HEK293 (cell line): ENCODE results near the gene PRDM13.
A peak's percentile ranks its signal among the peaks of the same experiment; 100 is the strongest.

Experiments used
- BCL11A ChIP-seq: fragments of 450-650 bp; formaldehyde crosslinking; IDR thresholded peaks from 2 replicates; pipeline ENCODE4 v1.5.1; 2016; ENCODE audit warnings: low read depth, missing biosample characterization, missing genetic modification characterization
- CTCF ChIP-seq: fragments of 450-650 bp; formaldehyde crosslinking; IDR thresholded peaks from 2 replicates; pipeline ENCODE4 v1.5.1; 2016; ENCODE audit warnings: missing biosample characterization, missing genetic modification characterization
- GLIS2 ChIP-seq: fragments of 450-650 bp; formaldehyde crosslinking; IDR thresholded peaks from 2 replicates; pipeline ENCODE4 v1.5.1; 2016; ENCODE audit warnings: missing biosample characterization, missing genetic modification characterization
- INSM2 ChIP-seq: fragments of 450-650 bp; formaldehyde crosslinking; IDR thresholded peaks from 2 replicates; pipeline ENCODE4 v1.5.1; 2016; ENCODE audit warnings: missing biosample characterization, missing genetic modification characterization
- KLF16 ChIP-seq: fragments of 450-650 bp; formaldehyde crosslinking; IDR thresholded peaks from 2 replicates; pipeline ENCODE4 v1.5.1; 2017; ENCODE audit warnings: missing biosample characterization, missing genetic modification characterization
- RBAK ChIP-seq: fragments of 450-650 bp; formaldehyde crosslinking; IDR thresholded peaks from 2 replicates; pipeline ENCODE4 v1.5.1; 2016; ENCODE audit warnings: missing biosample characterization, missing genetic modification characterization
- SALL2 ChIP-seq: fragments of 450-650 bp; formaldehyde crosslinking; IDR thresholded peaks from 2 replicates; pipeline ENCODE4 v1.5.0; 2017; ENCODE audit warnings: missing biosample characterization, mild to moderate bottlenecking, missing genetic modification characterization, borderline replicate concordance
- SP3 ChIP-seq: fragments of 450-650 bp; formaldehyde crosslinking; IDR thresholded peaks from 2 replicates; pipeline ENCODE4 v1.5.1; 2016; ENCODE audit warnings: missing biosample characterization, missing genetic modification characterization
- WT1 ChIP-seq: fragments of 450-650 bp; formaldehyde crosslinking; IDR thresholded peaks from 2 replicates; pipeline ENCODE4 v1.5.1; 2016; ENCODE audit warnings: missing biosample characterization, missing genetic modification characterization
- ZBTB10 ChIP-seq: fragments of 450-650 bp; formaldehyde crosslinking; IDR thresholded peaks from 2 replicates; pipeline ENCODE4 v1.5.1; 2016; ENCODE audit warnings: missing biosample characterization, missing genetic modification characterization
- ZFP3 ChIP-seq: fragments of 450-650 bp; formaldehyde crosslinking; IDR thresholded peaks from 2 replicates; pipeline ENCODE4 v1.5.1; 2016; ENCODE audit warnings: low read depth, missing biosample characterization, missing genetic modification characterization
- ZNF132 ChIP-seq: fragments of 450-650 bp; formaldehyde crosslinking; IDR thresholded peaks from 2 replicates; pipeline ENCODE4 v1.5.1; 2017; ENCODE audit warnings: missing biosample characterization, missing genetic modification characterization, borderline replicate concordance
- ZNF155 ChIP-seq: fragments of 450-650 bp; formaldehyde crosslinking; IDR thresholded peaks from 2 replicates; pipeline ENCODE4 v1.5.1; 2016; ENCODE audit warnings: missing biosample characterization, missing genetic modification characterization
- ZNF175 ChIP-seq: fragments of 450-650 bp; formaldehyde crosslinking; IDR thresholded peaks from 2 replicates; pipeline ENCODE4 v1.5.1; 2016; ENCODE audit warnings: missing biosample characterization, missing genetic modification characterization
- ZNF23 ChIP-seq: fragments of 450-650 bp; formaldehyde crosslinking; IDR thresholded peaks from 2 replicates; pipeline ENCODE4 v1.5.1; 2016; ENCODE audit warnings: missing biosample characterization, missing genetic modification characterization, borderline replicate concordance
- ZNF266 ChIP-seq: fragments of 450-650 bp; formaldehyde crosslinking; IDR thresholded peaks from 2 replicates; pipeline ENCODE4 v1.5.1; 2016; ENCODE audit warnings: missing biosample characterization, missing genetic modification characterization, low read depth
- ZNF280C ChIP-seq: fragments of 450-650 bp; formaldehyde crosslinking; IDR thresholded peaks from 2 replicates; pipeline ENCODE4 v1.5.1; 2016; ENCODE audit warnings: missing biosample characterization, missing genetic modification characterization
- ZNF354C ChIP-seq: fragments of 450-650 bp; formaldehyde crosslinking; IDR thresholded peaks from 2 replicates; pipeline ENCODE4 v1.5.1; 2016; ENCODE audit warnings: missing biosample characterization, missing genetic modification characterization, low read depth, borderline replicate concordance
- ZNF391 ChIP-seq: fragments of 450-650 bp; formaldehyde crosslinking; IDR thresholded peaks from 2 replicates; pipeline ENCODE4 v1.5.1; 2016; ENCODE audit warnings: low read depth, missing biosample characterization, missing genetic modification characterization, borderline replicate concordance
- ZNF398 ChIP-seq: fragments of 450-650 bp; formaldehyde crosslinking; IDR thresholded peaks from 2 replicates; pipeline ENCODE4 v1.5.1; 2017; ENCODE audit warnings: missing biosample characterization, missing genetic modification characterization
- ZNF530 ChIP-seq: fragments of 450-650 bp; formaldehyde crosslinking; IDR thresholded peaks from 2 replicates; pipeline ENCODE4 v1.5.1; 2016; ENCODE audit warnings: low read depth, missing biosample characterization, missing genetic modification characterization
- ZNF560 ChIP-seq: fragments of 450-650 bp; formaldehyde crosslinking; IDR thresholded peaks from 2 replicates; pipeline ENCODE4 v1.5.1; 2017; ENCODE audit warnings: missing biosample characterization, missing genetic modification characterization, borderline replicate concordance
- ZNF623 ChIP-seq: fragments of 450-650 bp; formaldehyde crosslinking; IDR thresholded peaks from 2 replicates; pipeline ENCODE4 v1.5.1; 2016; ENCODE audit warnings: missing biosample characterization, missing genetic modification characterization
- ZNF645 ChIP-seq: fragments of 450-650 bp; formaldehyde crosslinking; IDR thresholded peaks from 2 replicates; pipeline ENCODE4; 2016; ENCODE audit warnings: missing biosample characterization, missing genetic modification characterization
- ZNF670 ChIP-seq: fragments of 450-650 bp; formaldehyde crosslinking; IDR thresholded peaks from 2 replicates; pipeline ENCODE4 v1.5.1; 2016; ENCODE audit warnings: missing biosample characterization, missing genetic modification characterization, low read depth
- ZNF747 ChIP-seq: fragments of 450-650 bp; formaldehyde crosslinking; IDR thresholded peaks from 2 replicates; pipeline ENCODE4 v1.5.1; 2016; ENCODE audit warnings: missing biosample characterization, missing genetic modification characterization
- ZNF777 ChIP-seq: fragments of 450-650 bp; formaldehyde crosslinking; IDR thresholded peaks from 2 replicates; pipeline ENCODE4 v1.5.1; 2017; ENCODE audit warnings: missing biosample characterization, missing genetic modification characterization, borderline replicate concordance
- ZNF791 ChIP-seq: fragments of 450-650 bp; formaldehyde crosslinking; IDR thresholded peaks from 2 replicates; pipeline ENCODE4 v1.5.1; 2016; ENCODE audit warnings: missing biosample characterization, missing genetic modification characterization
- ZSCAN16 ChIP-seq: fragments of 450-650 bp; formaldehyde crosslinking; IDR thresholded peaks from 2 replicates; pipeline ENCODE4 v1.5.1; 2016; ENCODE audit warnings: missing biosample characterization, missing genetic modification characterization

Gene PRDM13

GRCh38 chr6:99588618-99589289 lies 17.9 kb upstream of the PRDM13 start (continued):
- TF ChIP-seq INSM2 (tag by site-specific recombination) (no peak), RBAK (no peak), ZNF391 (tag by site-specific recombination) (no peak), ZBTB10 (0 out of 2 replicates have a peak, but pooled peaks have one; percentile 36), GLIS2 (tag by site-specific recombination) (no peak), ZNF747 (tag by site-specific recombination) (no peak), SALL2 (tag by site-specific recombination) (no peak), ZNF155 (no peak), CTCF (tag by site-specific recombination) (peak; percentile 92), ZNF354C (tag by site-specific recombination) (no peak), ZNF280C (tag by site-specific recombination) (no peak), ZNF645 (tag by site-specific recombination) (no peak), ZFP3 (tag by site-specific recombination) (no peak), ZNF560 (tag by site-specific recombination) (no peak), ZNF777 (no peak), ZNF623 (tag by site-specific recombination) (no peak), ZNF530 (no peak), KLF16 (no peak; the same call in 1 of the 2 replicates), BCL11A (no peak), SP3 (no peak), ZNF398 (no peak), ZNF266 (tag by site-specific recombination) (no peak), WT1 (tag by site-specific recombination) (0 out of 2 replicates have a peak, but pooled peaks have one; percentile 14), ZNF132 (tag by site-specific recombination) (no peak), ZSCAN16 (tag by site-specific recombination) (no peak), ZNF670 (no peak), ZNF791 (tag by site-specific recombination) (no peak), ZNF175 (no peak), ZNF23 (tag by site-specific recombination) (no peak)
